Activated naive CD8-positive, alpha-beta T cell (primary cell): ENCODE measurements around the gene TIMM44.

ENCODE experiments used
- H3K27ac Mint-ChIP-seq: one replicate; pipeline ENCODE4 v1.8.0; 2021; ENCODE audit warnings: mixed read lengths
- H3K27me3 Mint-ChIP-seq: one replicate; pipeline ENCODE4 v1.8.0; 2021; ENCODE audit warnings: mixed read lengths
- H3K36me3 Mint-ChIP-seq: one replicate; pipeline ENCODE4 v1.8.0; 2021; ENCODE audit warnings: mixed read lengths
- H3K4me1 Mint-ChIP-seq: one replicate; pipeline ENCODE4 v1.8.0; 2021; ENCODE audit warnings: low read depth, mixed read lengths
- H3K4me3 Mint-ChIP-seq: one replicate; pipeline ENCODE4 v1.8.0; 2021; ENCODE audit warnings: mild to moderate bottlenecking, mixed read lengths
- H3K9me3 Mint-ChIP-seq: one replicate; pipeline ENCODE4 v1.8.0; 2021; ENCODE audit warnings: low read depth, mixed read lengths

TIMM44 gene

GRCh38 chr19:7910321-7911161 is 32.9 kb downstream of the TIMM44 start:
- H3K4me3 Mint-ChIP-seq: no peak overlapping the region
- peaks cover 2% of the 10 kb centered on the region for H3K27me3 Mint-ChIP-seq
- peaks cover 8% of the 10 kb centered on the region for H3K4me1 Mint-ChIP-seq
- peaks cover 1% of the 10 kb centered on the region for H3K36me3 Mint-ChIP-seq
- H3K27ac Mint-ChIP-seq: no peak overlapping the region
- no peaks in the 10 kb centered on the region for H3K9me3 Mint-ChIP-seq

GRCh38 chr19:7909471-7910067 is 33.9 kb downstream of the TIMM44 start:
- Mint-ChIP-seq H3K27me3 (no peaks in the 10 kb centered on the region), H3K4me1 (peaks cover 13% of the 10 kb centered on the region), H3K36me3 (peaks cover 2% of the 10 kb centered on the region), H3K27ac (no peak overlapping the region), H3K9me3 (no peaks in the 10 kb centered on the region), H3K4me3 (no peak overlapping the region)

- H3K27ac Mint-ChIP-seq: no peak overlapping the region
- H3K9me3 Mint-ChIP-seq: no peaks in the 10 kb centered on the region
- peaks cover 2% of the 10 kb centered on the region for H3K36me3 Mint-ChIP-seq
- peaks cover 14% of the 10 kb centered on the region for H3K4me1 Mint-ChIP-seq
- no peak overlapping the region for H3K4me3 Mint-ChIP-seq
- H3K27me3 Mint-ChIP-seq: no peaks in the 10 kb centered on the region
Observed at GRCh38 chr19:7908742-7909461, 34.6 kb downstream of the TIMM44 start.

GRCh38 chr19:7908078-7908699 is 35.3 kb downstream of the TIMM44 start:
- no peaks in the 10 kb centered on the region for H3K9me3 Mint-ChIP-seq
- H3K27me3 Mint-ChIP-seq: no peaks in the 10 kb centered on the region
- H3K36me3 Mint-ChIP-seq: peaks cover 2% of the 10 kb centered on the region
- peaks cover 16% of the 10 kb centered on the region for H3K4me1 Mint-ChIP-seq
- no peak overlapping the region for H3K27ac Mint-ChIP-seq
- H3K4me3 Mint-ChIP-seq: no peak overlapping the region

- Mint-ChIP-seq H3K27me3 (no peaks in the 10 kb centered on the region), H3K9me3 (no peaks in the 10 kb centered on the region), H3K27ac (no peak overlapping the region), H3K4me3 (no peak overlapping the region), H3K4me1 (peaks cover 20% of the 10 kb centered on the region), H3K36me3 (peaks cover 2% of the 10 kb centered on the region)
Observed at GRCh38 chr19:7907544-7907943, 35.9 kb downstream of the TIMM44 start.

- no peaks in the 10 kb centered on the region for H3K27me3 Mint-ChIP-seq
- H3K9me3 Mint-ChIP-seq: no peaks in the 10 kb centered on the region
- H3K4me1 Mint-ChIP-seq: peaks cover 22% of the 10 kb centered on the region
- H3K4me3 Mint-ChIP-seq: no peak overlapping the region
- no peak overlapping the region for H3K27ac Mint-ChIP-seq
- H3K36me3 Mint-ChIP-seq: peaks cover 2% of the 10 kb centered on the region
Observed at GRCh38 chr19:7907122-7907521, 36.3 kb downstream of the TIMM44 start.

GRCh38 chr19:7905859-7906258 is 37.6 kb downstream of the TIMM44 start:
- Mint-ChIP-seq H3K9me3 (no peaks in the 10 kb centered on the region), H3K27me3 (no peaks in the 10 kb centered on the region), H3K36me3 (peaks cover 2% of the 10 kb centered on the region), H3K4me1 (peaks cover 22% of the 10 kb centered on the region), H3K4me3 (peak overlapping the region; percentile 81), H3K27ac (peak overlapping the region; percentile 78)

- H3K4me1 Mint-ChIP-seq: peaks cover 22% of the 10 kb centered on the region
- H3K27ac Mint-ChIP-seq: peak overlapping the region; percentile 83
- no peaks in the 10 kb centered on the region for H3K27me3 Mint-ChIP-seq
- no peaks in the 10 kb centered on the region for H3K9me3 Mint-ChIP-seq
- H3K36me3 Mint-ChIP-seq: peaks cover 2% of the 10 kb centered on the region
- peak overlapping the region; percentile 85 for H3K4me3 Mint-ChIP-seq
Observed at GRCh38 chr19:7905268-7905667, 38.2 kb downstream of the TIMM44 start.

GRCh38 chr19:7904074-7905020 is 39.1 kb downstream of the TIMM44 start:
- Mint-ChIP-seq H3K4me1 (peaks cover 22% of the 10 kb centered on the region), H3K36me3 (peaks cover 2% of the 10 kb centered on the region), H3K27ac (peak overlapping the region; percentile 83), H3K9me3 (no peaks in the 10 kb centered on the region), H3K4me3 (peak overlapping the region; percentile 85), H3K27me3 (no peaks in the 10 kb centered on the region)

GRCh38 chr19:7903244-7904073 is 40.0 kb downstream of the TIMM44 start, which contains the start of gene MAP2K7:
Gene MAP2K7 (plus strand): TSS chr19:7903877. CDS start chr19:7903945, 68 bp downstream.
- Mint-ChIP-seq H3K4me3 (peak within 1 kb of the TSS; percentile 89), H3K36me3 (peaks cover 2% of the 10 kb centered on the region), H3K27ac (peak within 1 kb of the TSS; percentile 89), H3K9me3 (no peaks in the 10 kb centered on the region), H3K4me1 (peaks cover 22% of the 10 kb centered on the region), H3K27me3 (no peaks in the 10 kb centered on the region)

GRCh38 chr19:7902796-7903243 is 40.6 kb downstream of the TIMM44 start:
- H3K27ac Mint-ChIP-seq: peak overlapping the region; percentile 89
- no peaks in the 10 kb centered on the region for H3K9me3 Mint-ChIP-seq
- H3K27me3 Mint-ChIP-seq: no peaks in the 10 kb centered on the region
- peaks cover 2% of the 10 kb centered on the region for H3K36me3 Mint-ChIP-seq
- H3K4me1 Mint-ChIP-seq: peaks cover 22% of the 10 kb centered on the region
- H3K4me3 Mint-ChIP-seq: peak overlapping the region; percentile 89

- peaks cover 20% of the 10 kb centered on the region for H3K4me1 Mint-ChIP-seq
- peak overlapping the region; percentile 63 for H3K4me3 Mint-ChIP-seq
Observed at GRCh38 chr19:7901337-7901736, 42.1 kb downstream of the TIMM44 start.

GRCh38 chr19:7900931-7901330 is 42.5 kb downstream of the TIMM44 start:
- Mint-ChIP-seq H3K4me1 (peaks cover 20% of the 10 kb centered on the region), H3K27ac (no peak overlapping the region), H3K36me3 (peaks cover 2% of the 10 kb centered on the region), H3K9me3 (no peaks in the 10 kb centered on the region), H3K4me3 (no peak overlapping the region), H3K27me3 (no peaks in the 10 kb centered on the region)

More at GRCh38 chr19:7901337-7901736, 42.1 kb downstream of the TIMM44 start:
- Mint-ChIP-seq H3K9me3 (no peaks in the 10 kb centered on the region), H3K36me3 (peaks cover 2% of the 10 kb centered on the region), H3K27me3 (no peaks in the 10 kb centered on the region), H3K27ac (no peak overlapping the region)
